NT2/D1 (cell line): Measurements from ENCODE around the gene FOXI2.

Source experiments
- SUZ12 ChIP-seq: IDR thresholded peaks from 2 replicates; pipeline ENCODE4 v1.6.1; 2011; ENCODE audit not compliant: insufficient read length, insufficient read depth; ENCODE audit errors: extremely low read depth
- YY1 ChIP-seq: IDR thresholded peaks from 2 replicates; pipeline ENCODE4 v1.6.1; 2011; ENCODE audit not compliant: insufficient read length, insufficient read depth
- ZNF274 ChIP-seq: IDR thresholded peaks from 2 replicates; pipeline ENCODE4 v1.6.1; 2011; ENCODE audit warnings: mild to moderate bottlenecking, low read depth, low read length

- TF ChIP-seq YY1 (no peak), ZNF274 (no peak), SUZ12 (no peak)
Measured at GRCh38 chr10:127739908-127740307, 2.9 kb downstream of the FOXI2 start.
